ENCODE data around the gene MCF2L2. TPM values are rescaled to one million over a fixed set of nuclear protein-coding genes. Genes with fewer than 3 reads are reported as not detected.

Gene MCF2L2
- total and polyA plus RNA-seq, 7 donors = 0.17 to 2.7 (median 0.57) TPM

DNA sequence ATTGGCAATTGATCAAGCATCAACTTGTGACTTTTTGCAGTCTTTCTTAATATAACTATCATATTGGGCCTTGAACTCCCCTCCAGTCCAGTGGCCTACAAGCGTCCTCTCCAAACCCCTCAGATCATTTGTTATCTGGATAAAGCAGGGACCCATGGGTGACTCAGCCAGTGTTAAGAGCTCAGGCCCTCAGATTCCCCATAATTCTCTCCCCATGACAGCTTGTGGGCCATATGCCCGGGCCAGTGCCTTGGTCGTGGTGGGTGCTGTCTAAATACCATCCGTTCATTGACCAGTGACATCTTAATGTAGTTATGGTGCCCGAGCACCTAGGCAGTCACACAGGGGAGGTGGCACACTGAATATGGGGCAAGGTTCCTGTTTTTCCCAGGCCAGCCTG, 18.1 kb downstream of the MCF2L2 start:
- Histone ChIP-seq H3K4me1 (no peaks in the 10 kb centered on the region), H3K36me3 (ENCODE audit: insufficient read depth in 1 of 2, low read depth in 1 of 2) (no peaks in the 10 kb centered on the region), H3K4me3 (no peak overlapping the region), H3K27ac (no peak overlapping the region), H3K9me3 (no peaks in the 10 kb centered on the region), H3K27me3 (ENCODE audit: insufficient read depth in 3 of 3, low read length in 2 of 3) (no peaks in the 10 kb centered on the region)
- intact Hi-C loops (cut with DNase I) = no loop called here
- TF ChIP-seq CTCF (IDR thresholded peaks at IDR 0.05) = no peak
- 64 to 79% (median 72%) methylated on average over 5 of the region's 5 CpGs for WGBS, 3 donors
- ATAC-seq = peak in 2 of 4 donors; percentile 28 to 42
- DNase-seq = no peak

DNA sequence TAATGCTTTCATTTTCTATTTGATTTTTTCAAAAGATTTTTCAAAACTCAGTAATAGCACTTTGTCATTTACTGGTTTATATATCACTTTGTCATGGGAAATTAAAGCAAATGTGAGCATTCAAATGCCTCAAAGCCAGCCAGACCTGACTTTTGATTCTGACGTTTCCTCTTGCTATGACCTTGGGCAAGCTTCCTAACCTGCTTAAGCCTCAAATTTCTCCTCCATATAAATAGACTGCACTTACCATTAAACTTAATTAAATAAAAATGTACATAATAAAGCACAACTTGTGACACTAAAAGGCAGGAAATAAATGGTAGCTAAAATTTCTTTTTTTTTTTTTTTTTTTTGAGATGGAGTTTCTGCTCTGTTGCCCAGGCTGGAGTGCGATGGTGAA, 19.2 kb downstream of the MCF2L2 start:
- no peaks in the 10 kb centered on the region for H3K36me3 ChIP-seq (ENCODE audit: insufficient read depth in 1 of 2, low read depth in 1 of 2)
- ATAC-seq (no peak), DNase-seq (no peak)
- H3K27me3 ChIP-seq (ENCODE audit: insufficient read depth in 3 of 3, low read length in 2 of 3) = no peaks in the 10 kb centered on the region
- H3K9me3 ChIP-seq = no peaks in the 10 kb centered on the region
- H3K4me3 ChIP-seq = no peak overlapping the region
- TF ChIP-seq CTCF (IDR thresholded peaks at IDR 0.05) = no peak
- no peak overlapping the region for H3K27ac ChIP-seq
- intact Hi-C loops (cut with DNase I) = no loop called here
- no peaks in the 10 kb centered on the region for H3K4me1 ChIP-seq
- 50 to 62% (median 52%) methylated on average over 2 of the region's 2 CpGs for WGBS, 3 donors

DNA sequence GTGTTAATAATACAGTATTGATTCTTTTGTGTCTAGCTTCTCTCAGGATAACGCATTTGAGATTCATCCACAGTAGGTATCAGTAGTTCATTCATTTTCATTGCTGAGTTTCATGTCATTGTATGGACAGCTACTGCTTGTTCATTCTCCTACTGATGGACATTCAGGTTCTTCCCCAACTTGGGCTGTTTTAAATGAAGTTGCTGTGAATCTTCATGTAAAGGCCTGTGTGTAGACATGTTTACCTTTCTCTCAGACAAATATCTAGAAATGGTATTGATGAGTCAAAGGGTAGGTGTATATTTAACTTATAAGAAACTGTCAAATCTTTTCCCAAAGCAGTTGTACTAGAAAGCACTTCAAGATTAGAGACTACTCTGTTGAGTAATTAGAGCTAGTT, 26.7 kb downstream of the MCF2L2 start:
- H3K36me3 ChIP-seq (ENCODE audit: insufficient read depth in 1 of 2, low read depth in 1 of 2) = no peaks in the 10 kb centered on the region
- no peak overlapping the region for H3K27ac ChIP-seq
- no peak overlapping the region for H3K4me3 ChIP-seq
- no peak for ATAC-seq
- WGBS, 3 donors = 96 to 100% (median 97%) methylated on average over 1 of the region's 1 CpG
- intact Hi-C loops (cut with DNase I) = no loop called here
- no peaks in the 10 kb centered on the region for H3K27me3 ChIP-seq (ENCODE audit: insufficient read depth in 3 of 3, low read length in 2 of 3)
- no peak for DNase-seq
- H3K9me3 ChIP-seq = no peaks in the 10 kb centered on the region
- no peak for TF ChIP-seq CTCF (IDR thresholded peaks at IDR 0.05)
- H3K4me1 ChIP-seq = no peaks in the 10 kb centered on the region

GRCh38 chr3:183400352-183400751, 28.1 kb downstream of the MCF2L2 start:
- Histone ChIP-seq H3K27me3 (ENCODE audit: insufficient read depth in 3 of 3, low read length in 2 of 3) (no peaks in the 10 kb centered on the region), H3K4me1 (no peaks in the 10 kb centered on the region), H3K4me3 (no peak overlapping the region), H3K9me3 (no peaks in the 10 kb centered on the region), H3K36me3 (ENCODE audit: insufficient read depth in 1 of 2, low read depth in 1 of 2) (no peaks in the 10 kb centered on the region), H3K27ac (no peak overlapping the region)
- ATAC-seq (no peak), DNase-seq (no peak)
- 43 to 47% (median 43%) methylated on average over 13 of the region's 13 CpGs for WGBS, 3 donors
- no peak for TF ChIP-seq CTCF (IDR thresholded peaks at IDR 0.05)
- intact Hi-C loops (cut with DNase I) = no loop called here

GRCh38 chr3:183396662-183397391, 31.6 kb downstream of the MCF2L2 start:
- Histone ChIP-seq H3K9me3 (no peaks in the 10 kb centered on the region), H3K4me3 (no peak overlapping the region), H3K27ac (no peak overlapping the region), H3K36me3 (ENCODE audit: insufficient read depth in 1 of 2, low read depth in 1 of 2) (no peaks in the 10 kb centered on the region), H3K27me3 (ENCODE audit: insufficient read depth in 3 of 3, low read length in 2 of 3) (no peaks in the 10 kb centered on the region), H3K4me1 (peaks cover 2% of the 10 kb centered on the region)
- no peak for TF ChIP-seq CTCF (IDR thresholded peaks at IDR 0.05)
- no peak for ATAC-seq
- intact Hi-C loops (cut with DNase I) = no loop called here
- no peak for DNase-seq
- WGBS, 3 donors = 93 to 98% (median 93%) methylated on average over 5 of the region's 5 CpGs
